Neural progenitor cell (in vitro differentiated cells): ENCODE data around the gene OR2C3. TPM values are rescaled to one million over a fixed set of nuclear protein-coding genes. Genes with fewer than 3 reads are reported as not detected.
"Not testable (repeated sequence)": the region's sequence is repeated elsewhere in the genome, so short reads cannot be mapped to it uniquely, and the experiment has no call there.

Source experiments
- DNase-seq: peaks from one replicate; pipeline ENCODE4 v3.0.0-alpha.2; 2016; ENCODE audit warnings: low spot score
- H2AFZ ChIP-seq: fragments of 200-600 bp; sonication (generic); replicated peaks from 2 replicates; pipeline ENCODE4 v1.6.1; 2016; ENCODE audit warnings: antibody characterized with exemption
- H3F3A ChIP-seq: fragments of 200-600 bp; sonication (generic); 2 replicates; pipeline ENCODE4 v1.6.1; 2016; ENCODE audit warnings: antibody characterized with exemption, low read depth
- H3K27ac ChIP-seq: fragments of 200-600 bp; sonication (generic); 2 replicates; pipeline ENCODE4 v1.5.1; 2016; ENCODE audit warnings: mild to moderate bottlenecking
- H3K27me3 ChIP-seq: fragments of 200-600 bp; sonication (generic); 2 replicates; pipeline ENCODE4 v1.6.1; 2016; ENCODE audit warnings: mild to moderate bottlenecking, moderate library complexity
- H3K36me3 ChIP-seq: fragments of 200-600 bp; sonication (generic); 2 replicates; pipeline ENCODE4 v1.5.1; 2016
- H3K4me1 ChIP-seq: fragments of 200-600 bp; sonication (generic); 2 replicates; pipeline ENCODE4 v1.6.1; 2016; ENCODE audit warnings: mixed run types
- H3K4me2 ChIP-seq: fragments of 200-600 bp; sonication (generic); 2 replicates; pipeline ENCODE4 v1.6.1; 2016
- H3K4me3 ChIP-seq: fragments of 200-600 bp; sonication (generic); 2 replicates; pipeline ENCODE4 v1.5.1; 2016
- H3K79me2 ChIP-seq: fragments of 200-600 bp; sonication (generic); 2 replicates; pipeline ENCODE4 v1.6.1; 2016; ENCODE audit warnings: low read depth
- H3K9ac ChIP-seq: fragments of 200-600 bp; sonication (generic); 2 replicates; pipeline ENCODE4 v1.6.1; 2016
- H3K9me3 ChIP-seq: fragments of 200-600 bp; sonication (generic); 2 replicates; pipeline ENCODE4 v1.5.1; 2016; ENCODE audit warnings: low read depth
- H4K20me1 ChIP-seq: fragments of 200-600 bp; sonication (generic); 2 replicates; pipeline ENCODE4 v1.6.1; 2016; ENCODE audit warnings: low read depth
- H3K27ac Mint-ChIP-seq: 3 replicates; pipeline ENCODE4 v1.8.0; 2021; ENCODE audit warnings: mixed read lengths
- H3K27me3 Mint-ChIP-seq: 2 replicates; pipeline ENCODE4 v1.8.0; 2022; ENCODE audit warnings: low read depth, mild to moderate bottlenecking, inconsistent platforms, moderate library complexity, mixed read lengths; ENCODE audit not compliant: insufficient read depth
- H3K36me3 Mint-ChIP-seq: 3 replicates; pipeline ENCODE4 v1.8.0; 2021; ENCODE audit warnings: mixed read lengths
- H3K4me1 Mint-ChIP-seq: 3 replicates; pipeline ENCODE4 v1.8.0; 2021; ENCODE audit warnings: mixed read lengths
- H3K4me3 Mint-ChIP-seq: 3 replicates; pipeline ENCODE4 v1.8.0; 2021; ENCODE audit warnings: mild to moderate bottlenecking, moderate library complexity, mixed read lengths
- H3K9me3 Mint-ChIP-seq: 3 replicates; pipeline ENCODE4 v1.8.0; 2020; ENCODE audit warnings: mixed read lengths
- CTCF ChIP-seq: fragments of 200-600 bp; sonication (generic); IDR thresholded peaks from 2 replicates; pipeline ENCODE4 v1.5.1; 2017; ENCODE audit warnings: antibody characterized with exemption, mild to moderate bottlenecking
- EZH2 ChIP-seq: fragments of 200-600 bp; sonication (generic); IDR thresholded peaks from 2 replicates; pipeline ENCODE4 v1.6.1; 2017; ENCODE audit warnings: antibody characterized with exemption, mild to moderate bottlenecking, moderate library complexity
- EZH2phosphoT487 ChIP-seq: fragments of 200-600 bp; sonication (generic); IDR thresholded peaks from 2 replicates; pipeline ENCODE4 v1.6.1; 2017; ENCODE audit warnings: antibody characterized with exemption
- total RNA-seq: library from RNA; depleted of rRNA; stranded (reverse); fragments of >200 nt; gene quantifications from 2 replicates; pipeline ENCODE4 v1.2.3, GENCODE V29; 2015; ENCODE audit warnings: low replicate concordance

Gene OR2C3
- total RNA-seq, 1 donor from 2014 or later: not detected

- Histone ChIP-seq H3K4me2 (no peak overlapping the region), H2AFZ (no peak overlapping the region), H3K79me2 (no peaks in the 10 kb centered on the region), H3K9me3 (no peaks in the 10 kb centered on the region), H3K4me1 (no peaks in the 10 kb centered on the region), H3K36me3 (no peaks in the 10 kb centered on the region), H3K27me3 (no peaks in the 10 kb centered on the region), H3F3A (no peaks in the 10 kb centered on the region), H3K4me3 (no peak overlapping the region), H3K27ac (no peak overlapping the region), H4K20me1 (no peaks in the 10 kb centered on the region), H3K9ac (no peak overlapping the region)
- Mint-ChIP-seq H3K9me3 (peaks cover 3% of the 10 kb centered on the region), H3K4me3 (no peak overlapping the region), H3K27me3 (peaks cover 2% of the 10 kb centered on the region), H3K4me1 (no peaks in the 10 kb centered on the region), H3K27ac (no peak overlapping the region), H3K36me3 (no peaks in the 10 kb centered on the region)
- no peak for DNase-seq
- TF ChIP-seq EZH2 (no peak), CTCF (no peak), EZH2phosphoT487 (no peak)
These were observed 6.4 kb downstream of the OR2C3 start for GRCh38 chr1:247529771-247530355.

GRCh38 chr1:247528812-247529474, 7.3 kb downstream of the OR2C3 start:
- Histone ChIP-seq H3K9ac (no peak overlapping the region), H3F3A (no peaks in the 10 kb centered on the region), H3K36me3 (no peaks in the 10 kb centered on the region), H3K4me3 (no peak overlapping the region), H4K20me1 (no peaks in the 10 kb centered on the region), H3K79me2 (no peaks in the 10 kb centered on the region), H3K4me1 (no peaks in the 10 kb centered on the region), H3K4me2 (no peak overlapping the region), H3K27ac (no peak overlapping the region), H3K27me3 (no peaks in the 10 kb centered on the region), H3K9me3 (no peaks in the 10 kb centered on the region), H2AFZ (no peak overlapping the region)
- no peak for TF ChIP-seq EZH2phosphoT487
- TF ChIP-seq CTCF: no peak
- no peak for TF ChIP-seq EZH2
- no peaks in the 10 kb centered on the region for H3K36me3 Mint-ChIP-seq
- no peaks in the 10 kb centered on the region for H3K4me1 Mint-ChIP-seq
- peaks cover 3% of the 10 kb centered on the region for H3K9me3 Mint-ChIP-seq
- H3K27me3 Mint-ChIP-seq: peaks cover 4% of the 10 kb centered on the region
- H3K4me3 Mint-ChIP-seq: no peak overlapping the region
- no peak overlapping the region for H3K27ac Mint-ChIP-seq
- DNase-seq: no peak

GRCh38 chr1:247521886-247522285, 14.4 kb downstream of the OR2C3 start:
- not testable (repeated sequence) for H3K27ac ChIP-seq, H3K27ac Mint-ChIP-seq, H4K20me1 ChIP-seq, H3K9me3 Mint-ChIP-seq, H3K4me2 ChIP-seq, DNase-seq, H2AFZ ChIP-seq, H3K36me3 ChIP-seq, H3K79me2 ChIP-seq, H3K4me3 ChIP-seq, H3K4me3 Mint-ChIP-seq, H3K27me3 Mint-ChIP-seq, H3K4me1 Mint-ChIP-seq, H3K27me3 ChIP-seq, H3K9ac ChIP-seq, H3K9me3 ChIP-seq, H3K36me3 Mint-ChIP-seq, H3F3A ChIP-seq, H3K4me1 ChIP-seq

GRCh38 chr1:247518613-247518891, 17.7 kb downstream of the OR2C3 start:
- H3K79me2 ChIP-seq: no peaks in the 10 kb centered on the region
- Mint-ChIP-seq H3K27ac (no peak overlapping the region), H3K4me3 (no peak overlapping the region), H3K36me3 (no peaks in the 10 kb centered on the region), H3K4me1 (no peaks in the 10 kb centered on the region), H3K9me3 (peaks cover 12% of the 10 kb centered on the region), H3K27me3 (peaks cover 3% of the 10 kb centered on the region)
- H3K4me1 ChIP-seq: peaks cover 3% of the 10 kb centered on the region
- no peaks in the 10 kb centered on the region for H3F3A ChIP-seq
- no peaks in the 10 kb centered on the region for H3K36me3 ChIP-seq
- no peak overlapping the region for H3K9ac ChIP-seq
- H3K4me3 ChIP-seq: no peak overlapping the region
- DNase-seq: no peak
- H2AFZ ChIP-seq: no peak overlapping the region
- no peaks in the 10 kb centered on the region for H3K9me3 ChIP-seq
- H3K27ac ChIP-seq: no peak overlapping the region
- TF ChIP-seq EZH2phosphoT487 (no peak), EZH2 (no peak), CTCF (no peak)
- no peaks in the 10 kb centered on the region for H4K20me1 ChIP-seq
- no peak overlapping the region for H3K4me2 ChIP-seq
- no peaks in the 10 kb centered on the region for H3K27me3 ChIP-seq
